Testis (tissue), 2 donors: ENCODE results near the gene KCTD16.

Experiments
- POLR2A ChIP-seq: fragments of 450-650 bp; IDR thresholded peaks from one replicate; pipeline ENCODE4 v1.6.1; 2017; ENCODE audit warnings: antibody characterized with exemption, mild to moderate bottlenecking, moderate library complexity
- TF ChIP-seq, protein P1 (sequence below), 3 experiments: fragments of 450-650 bp in 2 of 3; fragments of 200-600 bp in 1 of 3; sonication (generic) in 1 of 3; IDR thresholded peaks; one replicate each; pipeline ENCODE4 v1.5.1; 2016 to 2019; ENCODE audit warnings: antibody characterized with exemption in 3 of 3, mild to moderate bottlenecking in 2 of 3, moderate library complexity in 1 of 3

DNA sequence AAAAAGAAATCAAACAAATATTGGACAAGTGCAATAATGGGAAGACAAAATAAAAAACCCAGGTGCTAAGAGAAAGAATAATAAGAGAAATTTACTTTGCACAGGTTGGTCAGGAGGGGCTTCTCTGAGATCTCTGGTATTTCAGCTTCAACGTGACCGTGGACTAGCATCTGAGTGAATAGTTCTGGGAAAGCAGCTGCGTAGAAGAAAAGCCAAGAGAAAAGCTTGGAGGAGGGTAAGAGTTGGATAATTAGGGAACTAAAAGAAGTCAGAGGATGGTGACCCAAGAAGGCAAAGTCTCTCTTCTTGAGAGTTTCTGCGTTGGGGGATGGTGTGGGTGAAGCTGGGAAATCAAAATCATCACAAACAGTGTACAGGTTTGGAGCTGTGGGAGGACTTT, 41.8 kb upstream of the KCTD16 start:
- TF ChIP-seq, protein P1, sequence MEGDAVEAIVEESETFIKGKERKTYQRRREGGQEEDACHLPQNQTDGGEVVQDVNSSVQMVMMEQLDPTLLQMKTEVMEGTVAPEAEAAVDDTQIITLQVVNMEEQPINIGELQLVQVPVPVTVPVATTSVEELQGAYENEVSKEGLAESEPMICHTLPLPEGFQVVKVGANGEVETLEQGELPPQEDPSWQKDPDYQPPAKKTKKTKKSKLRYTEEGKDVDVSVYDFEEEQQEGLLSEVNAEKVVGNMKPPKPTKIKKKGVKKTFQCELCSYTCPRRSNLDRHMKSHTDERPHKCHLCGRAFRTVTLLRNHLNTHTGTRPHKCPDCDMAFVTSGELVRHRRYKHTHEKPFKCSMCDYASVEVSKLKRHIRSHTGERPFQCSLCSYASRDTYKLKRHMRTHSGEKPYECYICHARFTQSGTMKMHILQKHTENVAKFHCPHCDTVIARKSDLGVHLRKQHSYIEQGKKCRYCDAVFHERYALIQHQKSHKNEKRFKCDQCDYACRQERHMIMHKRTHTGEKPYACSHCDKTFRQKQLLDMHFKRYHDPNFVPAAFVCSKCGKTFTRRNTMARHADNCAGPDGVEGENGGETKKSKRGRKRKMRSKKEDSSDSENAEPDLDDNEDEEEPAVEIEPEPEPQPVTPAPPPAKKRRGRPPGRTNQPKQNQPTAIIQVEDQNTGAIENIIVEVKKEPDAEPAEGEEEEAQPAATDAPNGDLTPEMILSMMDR (IDR thresholded peaks at IDR 0.05), result no peak
- TF ChIP-seq POLR2A, result no peak
